RPMI7951 (cell line): Measurements from ENCODE around the gene RRP12. TPM values are rescaled to one million over a fixed set of nuclear protein-coding genes. Genes with fewer than 3 reads are reported as not detected.

ENCODE experiments used
- DNase-seq: peaks from one replicate; pipeline ENCODE4 v3.0.0-alpha.2; 2012; ENCODE audit warnings: low read depth
- total RNA-seq: library from RNA; depleted of rRNA; stranded (reverse); fragments of >200 nt; shearing (Covaris generic); gene quantifications from 2 replicates; pipeline ENCODE4 v1.2.3, GENCODE V29; 2014; rRNA removed

Gene RRP12
- total RNA-seq, 1 experiment from 2014 or later, result 15.4 TPM

DNA sequence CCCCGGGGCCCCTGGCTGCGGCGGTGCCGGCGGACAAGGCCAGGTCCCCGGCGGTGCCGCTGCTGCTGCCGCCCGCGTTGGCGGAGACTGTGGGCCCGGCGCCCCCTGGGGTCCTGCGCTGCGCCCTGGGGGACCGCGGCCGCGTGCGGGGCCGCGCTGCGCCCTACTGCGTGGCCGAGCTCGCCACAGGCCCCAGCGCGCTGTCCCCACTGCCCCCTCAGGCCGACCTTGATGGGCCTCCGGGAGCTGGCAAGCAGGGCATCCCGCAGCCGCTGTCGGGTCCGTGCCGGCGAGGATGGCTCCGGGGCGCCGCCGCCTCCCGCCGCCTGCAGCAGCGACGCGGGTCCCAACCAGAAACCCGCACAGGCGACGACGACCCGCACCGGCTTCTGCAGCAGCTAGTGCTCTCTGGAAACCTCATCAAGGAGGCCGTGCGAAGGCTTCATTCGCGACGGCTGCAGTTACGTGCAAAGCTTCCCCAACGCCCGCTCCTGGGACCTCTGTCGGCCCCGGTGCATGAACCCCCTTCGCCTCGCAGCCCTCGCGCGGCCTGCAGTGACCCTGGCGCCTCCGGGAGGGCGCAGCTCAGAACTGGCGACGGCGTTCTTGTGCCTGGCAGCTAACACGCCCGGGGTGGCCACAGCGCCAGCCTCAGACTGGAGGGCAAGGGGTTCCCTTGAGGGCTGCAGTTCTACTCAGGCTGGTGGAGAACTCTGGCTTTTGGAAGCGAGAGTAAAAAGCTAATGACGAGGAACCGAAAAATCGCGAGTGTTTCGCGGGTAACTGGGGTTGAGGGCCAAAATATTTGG lies 81.3 kb downstream of the RRP12 start:
- peak; percentile 16 for DNase-seq

DNA sequence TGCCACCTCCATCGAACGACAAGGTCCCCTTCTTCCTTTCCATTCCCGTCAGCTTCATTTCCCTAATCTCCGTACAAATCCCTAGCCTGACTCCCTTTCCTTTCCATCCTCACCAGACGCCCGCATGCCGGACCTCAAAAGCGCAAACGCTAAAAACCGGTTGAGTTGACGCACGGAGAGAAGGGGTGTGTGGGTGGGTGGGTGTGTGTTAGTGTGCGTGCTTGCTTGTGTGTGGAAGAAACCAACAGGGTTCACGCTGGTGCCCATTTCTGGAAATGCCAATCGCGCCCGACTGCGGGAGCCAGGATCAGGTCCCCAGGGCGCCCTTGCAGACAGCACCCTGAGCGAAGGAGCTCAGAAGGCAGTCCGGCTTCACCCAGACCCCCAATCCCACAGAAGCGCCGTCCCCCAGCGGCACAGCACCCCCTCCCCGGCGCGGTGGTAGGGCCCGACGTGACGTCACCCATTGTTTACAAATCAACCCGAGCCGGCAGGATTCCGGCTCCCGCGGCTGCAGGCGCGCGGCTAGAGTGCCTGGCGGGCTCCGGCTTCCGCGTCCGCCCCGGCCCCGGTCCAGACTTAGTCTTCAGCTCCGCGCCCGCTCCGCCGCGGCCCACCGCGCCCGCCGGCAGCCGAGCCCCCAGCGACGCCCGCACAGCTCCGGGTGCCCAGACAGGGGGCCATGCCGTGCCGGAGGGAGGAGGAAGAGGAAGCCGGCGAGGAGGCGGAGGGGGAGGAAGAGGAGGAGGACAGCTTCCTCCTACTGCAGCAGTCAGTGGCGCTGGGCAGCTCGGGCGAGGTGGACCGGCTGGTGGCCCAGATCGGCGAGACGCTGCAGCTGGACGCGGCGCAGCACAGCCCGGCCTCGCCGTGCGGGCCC lies 82.1 kb downstream of the RRP12 start, which contains the start of gene FRAT1:
FRAT1 (plus strand) TSS at position 500 of the 880 bp plus-strand sequence; CDS start at position 683, 183 bp downstream.
- peak; percentile 81 for DNase-seq

DNA sequence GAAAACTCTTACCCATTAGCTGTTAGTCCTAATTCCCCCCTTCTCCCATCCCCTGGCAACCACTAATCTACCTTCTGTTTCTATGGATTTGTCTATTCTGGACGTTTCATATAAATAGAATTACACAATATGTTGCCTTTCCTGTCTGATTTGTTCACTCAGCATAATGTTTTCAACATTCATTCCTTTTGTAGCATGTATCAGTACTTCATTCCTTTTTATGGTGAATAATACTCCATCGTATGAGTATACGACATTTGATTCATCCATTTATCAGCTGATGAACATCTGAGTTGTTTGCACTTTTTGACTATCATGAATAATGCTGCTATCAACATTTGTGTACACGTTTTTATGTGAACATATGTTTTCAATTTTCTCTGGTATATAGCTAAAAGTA lies 86.5 kb downstream of the RRP12 start:
- no peak for DNase-seq

DNA sequence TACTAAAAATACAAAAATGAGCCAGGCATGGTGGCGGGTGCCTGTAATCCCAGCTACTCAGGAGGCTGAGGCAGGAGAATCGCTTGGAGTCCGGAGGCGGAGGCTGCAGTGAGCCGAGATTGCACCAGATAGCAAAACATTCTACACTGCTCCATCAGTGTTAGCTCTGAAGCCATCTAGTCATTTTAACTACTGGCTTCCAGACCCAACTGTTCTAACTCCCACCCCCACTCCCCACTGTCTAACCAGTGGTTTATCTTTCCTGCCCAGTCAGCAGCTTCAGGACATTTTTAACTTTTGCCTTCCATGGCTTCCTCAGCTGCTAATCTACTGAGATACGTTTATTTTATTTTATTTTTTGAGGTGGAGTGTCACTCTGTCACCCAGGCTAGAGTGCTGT lies 88.2 kb downstream of the RRP12 start:
- no peak for DNase-seq

DNA sequence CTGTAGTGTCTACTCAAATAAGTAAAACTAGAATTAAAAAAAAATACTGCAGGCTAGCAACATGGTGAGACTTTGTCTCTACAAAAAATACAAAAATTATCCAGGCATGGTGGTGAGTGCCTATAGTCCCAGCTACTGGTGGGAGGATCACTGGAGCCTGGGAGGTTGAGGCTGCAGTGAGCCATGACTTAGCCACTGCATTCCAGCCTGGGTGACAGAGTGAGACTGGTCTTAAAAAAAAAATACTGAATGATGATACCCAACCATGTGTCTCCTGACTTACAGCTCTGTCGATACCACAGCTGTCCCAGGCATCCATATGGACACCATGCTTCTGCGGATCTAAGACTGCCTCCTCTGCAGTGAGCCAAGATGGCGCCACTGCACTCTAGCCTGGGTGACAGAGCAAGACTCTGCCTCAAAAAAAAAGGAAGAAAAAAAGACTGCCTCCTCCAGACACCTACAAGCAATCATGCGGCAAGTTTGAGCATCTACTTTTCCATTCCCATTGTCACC lies 90.0 kb downstream of the RRP12 start:
- no peak for DNase-seq

DNA sequence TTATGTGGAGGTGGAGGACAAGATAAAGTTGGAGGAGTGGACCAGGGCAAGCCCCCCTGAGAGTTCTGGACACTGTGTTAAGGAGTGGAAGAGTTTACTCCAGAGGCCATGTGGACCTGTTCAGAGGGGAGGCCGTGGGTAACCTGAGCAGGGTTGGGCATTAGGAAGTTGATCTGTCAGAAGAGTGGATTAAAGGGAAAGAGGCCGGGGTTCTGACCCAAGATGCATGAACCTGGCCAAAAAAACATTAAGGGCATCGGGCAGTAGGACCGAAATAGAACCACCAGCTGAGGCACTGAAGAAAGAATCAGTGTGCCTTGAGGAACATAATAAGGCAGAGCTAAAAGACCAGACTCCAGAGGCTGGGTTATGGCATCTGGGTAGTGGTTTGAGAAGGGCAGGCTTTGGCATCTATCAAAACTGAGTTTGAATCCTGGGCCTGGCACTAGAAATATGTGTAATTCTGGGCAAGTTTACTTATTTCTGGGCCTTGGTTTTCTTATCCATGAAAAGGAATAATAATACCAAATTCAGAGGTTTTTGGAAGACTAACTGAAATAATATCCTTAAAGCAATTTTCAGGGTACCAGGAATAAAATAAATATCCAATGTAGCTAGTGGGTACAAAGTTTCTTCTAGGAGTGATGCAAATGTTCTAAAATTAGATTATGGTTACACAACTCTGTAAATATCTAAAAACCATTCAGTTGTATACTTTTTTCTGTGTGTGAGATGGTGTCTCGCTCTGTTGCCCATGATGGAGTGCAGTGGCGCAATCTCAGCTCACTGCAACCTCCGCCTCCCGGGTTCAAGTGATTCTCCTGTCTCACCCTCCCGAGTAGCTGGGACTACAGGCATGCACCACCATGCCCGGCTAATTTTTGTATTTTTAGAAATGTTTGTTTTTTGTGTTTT lies 93.0 kb downstream of the RRP12 start:
- DNase-seq, result no peak

DNA sequence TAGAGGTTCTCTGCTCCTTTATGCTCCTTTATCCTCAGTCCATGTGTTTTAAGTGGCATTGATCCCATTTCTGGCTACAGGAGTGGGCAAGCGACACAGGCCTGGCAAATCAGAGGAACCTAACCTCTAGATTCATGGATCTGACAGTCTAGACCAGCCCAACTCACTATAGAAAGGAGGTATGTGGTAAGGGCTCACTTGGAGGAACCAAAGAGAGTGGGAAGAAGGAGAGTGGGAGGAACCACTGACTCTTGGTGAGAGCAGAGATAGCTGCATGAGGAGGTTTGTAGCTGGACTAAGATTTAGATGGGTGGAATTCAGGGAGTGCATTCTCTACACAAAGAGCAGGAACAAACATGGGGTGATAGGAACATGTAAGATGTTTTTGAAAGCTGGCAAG lies 93.7 kb downstream of the RRP12 start:
- no peak for DNase-seq

Other genes with a start within 250 kb of the RRP12 start
- gene SLIT1, start 215.4 kb downstream of the RRP12 start, total RNA-seq, result 0.12 and 0.29 TPM in 2 replicates
- gene ARHGAP19, start 108.7 kb downstream of the RRP12 start, total RNA-seq, result 5.8 and 6.0 TPM in 2 replicates
- 0.60 and 1.7 TPM in 2 replicates for gene FRAT1, start 82.1 kb downstream of the RRP12 start, total RNA-seq
- 3.1 and 4.8 TPM in 2 replicates for gene FRAT2, start 66.6 kb downstream of the RRP12 start, total RNA-seq
- gene PGAM1, start 24.9 kb upstream of the RRP12 start, total RNA-seq, result 1,010 and 1,184 TPM in 2 replicates
- 55.6 and 61.5 TPM in 2 replicates for gene EXOSC1, start 44.7 kb upstream of the RRP12 start, total RNA-seq
- gene ZDHHC16, start 44.8 kb upstream of the RRP12 start, total RNA-seq, result 47.3 and 51.7 TPM in 2 replicates
- gene MMS19, start 97.1 kb upstream of the RRP12 start, total RNA-seq, result 73.9 and 87.0 TPM in 2 replicates
- gene UBTD1, start 97.6 kb upstream of the RRP12 start, total RNA-seq, result 16.8 and 18.5 TPM in 2 replicates
- not detected in 2 replicates for gene ANKRD2, start 171.4 kb upstream of the RRP12 start, total RNA-seq
- gene HOGA1, start 183.0 kb upstream of the RRP12 start, total RNA-seq, result 0.24 and 0.78 TPM in 2 replicates
- gene C10orf62, start 188.4 kb upstream of the RRP12 start, total RNA-seq, result 0.10 TPM in 1 of 2 replicates, not detected in the other
- 2.2 and 3.7 TPM in 2 replicates for gene MORN4, start 232.2 kb upstream of the RRP12 start, total RNA-seq
- 10.4 and 10.6 TPM in 2 replicates for gene PI4K2A, start 239.3 kb upstream of the RRP12 start, total RNA-seq